ENCODE results near the gene OAS2.

Gene OAS2

GRCh38 chr12:113057565-113058485 is 79.5 kb downstream of the OAS2 start:
- TF ChIP-seq CTCF (IDR thresholded peaks at IDR 0.05; ENCODE audit: extremely low read depth, insufficient read depth, missing control alignments): no peak
- in situ Hi-C loops (cut with MboI; ENCODE audit: low pct_unique_long_range_greater_than_20kb, low sequenced_read_pairs, unreplicated experiment): no loop called here
- DNase-seq (ENCODE audit: low spot score): peak; percentile 34

DNA sequence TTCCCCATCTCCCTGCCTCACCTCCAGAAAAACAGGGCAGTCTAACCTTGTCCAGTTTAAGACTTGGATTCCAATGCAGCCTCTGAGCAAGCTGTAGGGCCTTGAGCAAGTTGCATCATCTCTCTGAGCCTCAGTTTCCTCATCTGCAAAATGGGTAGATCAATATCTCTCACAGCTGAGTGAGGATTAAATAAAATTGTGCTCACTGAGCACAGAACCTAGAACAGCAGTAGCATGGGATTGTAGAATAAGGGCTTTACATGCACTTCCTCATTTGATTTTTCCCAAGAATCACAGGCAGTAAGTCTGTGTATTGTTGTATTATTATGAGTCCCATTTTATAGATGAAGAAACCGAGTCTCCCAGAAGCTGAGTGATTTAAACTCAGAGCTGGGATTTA is 80.2 kb downstream of the OAS2 start:
- in situ Hi-C loops (cut with MboI; ENCODE audit: low pct_unique_long_range_greater_than_20kb, low sequenced_read_pairs, unreplicated experiment): no loop called here
- no peak for DNase-seq (ENCODE audit: low spot score)
- no peak for TF ChIP-seq CTCF (IDR thresholded peaks at IDR 0.05; ENCODE audit: extremely low read depth, insufficient read depth, missing control alignments)

- DNase-seq (ENCODE audit: low spot score): no peak
- in situ Hi-C loops (cut with MboI; ENCODE audit: low pct_unique_long_range_greater_than_20kb, low sequenced_read_pairs, unreplicated experiment): no loop called here
- TF ChIP-seq CTCF (IDR thresholded peaks at IDR 0.05; ENCODE audit: extremely low read depth, insufficient read depth, missing control alignments): no peak
Measured at GRCh38 chr12:113059071-113059595, 80.8 kb downstream of the OAS2 start.

GRCh38 chr12:113060336-113060960 is 82.1 kb downstream of the OAS2 start:
- no peak for DNase-seq (ENCODE audit: low spot score)
- no peak for TF ChIP-seq CTCF (IDR thresholded peaks at IDR 0.05; ENCODE audit: extremely low read depth, insufficient read depth, missing control alignments)
- in situ Hi-C loops (cut with MboI; ENCODE audit: low pct_unique_long_range_greater_than_20kb, low sequenced_read_pairs, unreplicated experiment): no loop called here

- TF ChIP-seq CTCF (IDR thresholded peaks at IDR 0.05; ENCODE audit: extremely low read depth, insufficient read depth, missing control alignments): no peak
- in situ Hi-C loops (cut with MboI; ENCODE audit: low pct_unique_long_range_greater_than_20kb, low sequenced_read_pairs, unreplicated experiment): no loop called here
- no peak for DNase-seq (ENCODE audit: low spot score)
Measured at GRCh38 chr12:113061061-113061694, 82.9 kb downstream of the OAS2 start.

All from GM13977 (cell line).